Measurements from ENCODE around the gene PTTG2. TPM values are rescaled to one million over a fixed set of nuclear protein-coding genes. Genes with fewer than 3 reads are reported as not detected.

PTTG2 gene
- total RNA-seq, 1 donor from 2014 or later: 1.1 TPM

GRCh38 chr4:37985730-37986275 is 25.6 kb downstream of the PTTG2 start:
- DNase-seq (ENCODE audit: low spot score): no peak

GRCh38 chr4:37988670-37989069 is 28.5 kb downstream of the PTTG2 start:
- DNase-seq (ENCODE audit: low spot score): no peak

- DNase-seq (ENCODE audit: low spot score): no peak
Measured at GRCh38 chr4:37989398-37990260, 29.4 kb downstream of the PTTG2 start.

GRCh38 chr4:37990731-37991245 is 30.6 kb downstream of the PTTG2 start:
- no peak for DNase-seq (ENCODE audit: low spot score)

- DNase-seq (ENCODE audit: low spot score): no peak
Measured at GRCh38 chr4:37991623-37992410, 31.6 kb downstream of the PTTG2 start.

GRCh38 chr4:37993806-37994205 is 33.6 kb downstream of the PTTG2 start:
- DNase-seq (ENCODE audit: low spot score): no peak

- DNase-seq (ENCODE audit: low spot score): no peak
Measured at GRCh38 chr4:37994569-37994968, 34.4 kb downstream of the PTTG2 start.

GRCh38 chr4:37995299-37995821 is 35.2 kb downstream of the PTTG2 start:
- DNase-seq (ENCODE audit: low spot score): no peak

GRCh38 chr4:37995981-37996775 is 36.0 kb downstream of the PTTG2 start:
- no peak for DNase-seq (ENCODE audit: low spot score)

GRCh38 chr4:37998226-37998625 is 38.0 kb downstream of the PTTG2 start:
- DNase-seq (ENCODE audit: low spot score): no peak

GRCh38 chr4:37999000-37999716 is 39.0 kb downstream of the PTTG2 start:
- no peak for DNase-seq (ENCODE audit: low spot score)

- no peak for DNase-seq (ENCODE audit: low spot score)
Measured at GRCh38 chr4:37999965-38000364, 39.8 kb downstream of the PTTG2 start.

- no peak for DNase-seq (ENCODE audit: low spot score)
Measured at GRCh38 chr4:38001927-38002326, 41.7 kb downstream of the PTTG2 start.

- DNase-seq (ENCODE audit: low spot score): no peak
Measured at GRCh38 chr4:38002451-38003071, 42.4 kb downstream of the PTTG2 start.

- no peak for DNase-seq (ENCODE audit: low spot score)
Measured at GRCh38 chr4:38003102-38003501, 42.9 kb downstream of the PTTG2 start.

GRCh38 chr4:38003628-38004027 is 43.4 kb downstream of the PTTG2 start:
- no peak for DNase-seq (ENCODE audit: low spot score)

GRCh38 chr4:38004062-38004461 is 43.9 kb downstream of the PTTG2 start:
- DNase-seq (ENCODE audit: low spot score): no peak

- no peak for DNase-seq (ENCODE audit: low spot score)
Measured at GRCh38 chr4:38004887-38005286, 44.7 kb downstream of the PTTG2 start.

- DNase-seq (ENCODE audit: low spot score): no peak
Measured at GRCh38 chr4:38005637-38006036, 45.4 kb downstream of the PTTG2 start.

GRCh38 chr4:38007645-38008044 is 47.4 kb downstream of the PTTG2 start:
- no peak for DNase-seq (ENCODE audit: low spot score)

Measured in mucosa of gallbladder (tissue), 1 donor.